Uterus (tissue), 4 donors: ENCODE measurements around the gene POLE. TPM values are rescaled to one million over a fixed set of nuclear protein-coding genes. Genes with fewer than 3 reads are reported as not detected.

Source experiments
- DNase-seq, 2 donors: peaks; one replicate each; pipeline ENCODE4 v3.0.0-alpha.2; 2019 to 2020
- H3K27ac ChIP-seq, 2 donors: fragments of 200-600 bp; sonication (generic); 1 replicate in 1 of 2; 2 replicates in 1 of 2; pipeline ENCODE4 v1.5.1; 2016 to 2018
- H3K27me3 ChIP-seq, 2 donors: fragments of 200-600 bp; sonication (generic); one replicate each; pipeline ENCODE4 v1.5.1; 2018 to 2019; ENCODE audit warnings: control low read depth in 1 of 2
- H3K36me3 ChIP-seq, 2 donors: fragments of 200-600 bp; sonication (generic); one replicate each; pipeline ENCODE4 v1.5.1; 2019; ENCODE audit warnings: control low read depth in 1 of 2
- H3K4me1 ChIP-seq, 2 donors: fragments of 200-600 bp; sonication (generic); one replicate each; pipeline ENCODE4 v1.5.1; 2018 to 2019; ENCODE audit warnings: control low read depth in 1 of 2
- H3K4me3 ChIP-seq, 2 donors: fragments of 200-600 bp; sonication (generic); 1 replicate in 1 of 2; 2 replicates in 1 of 2; pipeline ENCODE4 v1.5.1; 2018 to 2019; ENCODE audit warnings: mild to moderate bottlenecking in 1 of 2
- H3K9me3 ChIP-seq, 2 donors: fragments of 200-600 bp; sonication (generic); one replicate each; pipeline ENCODE4 v1.5.1; 2019; ENCODE audit warnings: control low read depth in 1 of 2
- CTCF ChIP-seq, 4 experiments: fragments of 200-600 bp in 2 of 4; fragments of 450-650 bp in 2 of 4; sonication (generic) in 2 of 4; IDR thresholded peaks; one replicate each; pipeline ENCODE4 v1.5.1; 2016 to 2019; ENCODE audit warnings: antibody characterized with exemption in 4 of 4, mild to moderate bottlenecking in 2 of 4, moderate library complexity in 1 of 4
- POLR2A ChIP-seq, 2 donors: fragments of 450-650 bp; IDR thresholded peaks; one replicate each; pipeline ENCODE4 v1.6.1; 2016; ENCODE audit warnings: antibody characterized with exemption in 2 of 2, mild to moderate bottlenecking in 1 of 2, moderate library complexity in 1 of 2
- intact Hi-C: fragments of 100-400 bp; cut with DNase I; formaldehyde crosslinking; loops from one replicate; pipeline ENCODE4 v1.15.1; 2023; ENCODE audit warnings: low total_unique reads
- total RNA-seq, 4 donors: library from RNA; depleted of rRNA in 3 of 4; stranded (reverse); fragments of >200 nt in 3 of 4; gene quantifications; one replicate each; pipeline versions ENCODE4 v1.1.0 to v1.2.4, GENCODE V29; 2014 to 2023
- donor health status: DM: yes; HTN: yes; CAD: no.

The POLE gene
- total RNA-seq, 4 donors from 2014 or later = 7.7 to 71.3 (median 28.8) TPM

- Histone ChIP-seq H3K9me3 (no peaks in the 10 kb centered on the region), H3K27me3 (no peaks in the 10 kb centered on the region), H3K4me3 (no peak overlapping the region), H3K4me1 (no peaks in the 10 kb centered on the region), H3K27ac (no peak overlapping the region), H3K36me3 (no peaks in the 10 kb centered on the region)
- no peak for TF ChIP-seq POLR2A (IDR thresholded peaks at IDR 0.05)
- TF ChIP-seq CTCF (IDR thresholded peaks at IDR 0.05) = no peak
- intact Hi-C loops = no loop called here
- no peak for DNase-seq
These were observed 33.6 kb upstream of the POLE start for GRCh38 chr12:132720606-132721345.

GRCh38 chr12:132719954-132720324 is 32.8 kb upstream of the POLE start:
- H3K9me3 ChIP-seq = no peaks in the 10 kb centered on the region
- TF ChIP-seq POLR2A (IDR thresholded peaks at IDR 0.05) (no peak), CTCF (IDR thresholded peaks at IDR 0.05) (no peak)
- no peaks in the 10 kb centered on the region for H3K36me3 ChIP-seq
- no peak for DNase-seq
- H3K4me3 ChIP-seq = no peak overlapping the region
- H3K27me3 ChIP-seq = no peaks in the 10 kb centered on the region
- intact Hi-C loops = no loop called here
- H3K4me1 ChIP-seq = no peaks in the 10 kb centered on the region
- H3K27ac ChIP-seq = no peak overlapping the region

- H3K36me3 ChIP-seq = no peaks in the 10 kb centered on the region
- DNase-seq = no peak
- H3K4me3 ChIP-seq = no peak overlapping the region
- H3K27me3 ChIP-seq = no peaks in the 10 kb centered on the region
- intact Hi-C loops = no loop called here
- TF ChIP-seq POLR2A (IDR thresholded peaks at IDR 0.05) (no peak), CTCF (IDR thresholded peaks at IDR 0.05) (no peak)
- no peaks in the 10 kb centered on the region for H3K9me3 ChIP-seq
- no peak overlapping the region for H3K27ac ChIP-seq
- no peaks in the 10 kb centered on the region for H3K4me1 ChIP-seq
These were observed 32.2 kb upstream of the POLE start for GRCh38 chr12:132719141-132719953.

GRCh38 chr12:132718644-132719043 is 31.5 kb upstream of the POLE start:
- Histone ChIP-seq H3K36me3 (no peaks in the 10 kb centered on the region), H3K4me1 (no peaks in the 10 kb centered on the region), H3K9me3 (no peaks in the 10 kb centered on the region)

More at GRCh38 chr12:132718644-132719043, 31.5 kb upstream of the POLE start:
- Histone ChIP-seq H3K4me3 (no peak overlapping the region), H3K27me3 (no peaks in the 10 kb centered on the region), H3K27ac (no peak overlapping the region)
- TF ChIP-seq POLR2A (IDR thresholded peaks at IDR 0.05) (no peak), CTCF (IDR thresholded peaks at IDR 0.05) (no peak)
- intact Hi-C loops = no loop called here
- DNase-seq = no peak
